ENCODE measurements around the gene CREBL2. TPM values are rescaled to one million over a fixed set of nuclear protein-coding genes. Genes with fewer than 3 reads are reported as not detected.

CREBL2 gene
- total RNA-seq, 1 donor from 2014 or later, result 19.4 TPM

DNA sequence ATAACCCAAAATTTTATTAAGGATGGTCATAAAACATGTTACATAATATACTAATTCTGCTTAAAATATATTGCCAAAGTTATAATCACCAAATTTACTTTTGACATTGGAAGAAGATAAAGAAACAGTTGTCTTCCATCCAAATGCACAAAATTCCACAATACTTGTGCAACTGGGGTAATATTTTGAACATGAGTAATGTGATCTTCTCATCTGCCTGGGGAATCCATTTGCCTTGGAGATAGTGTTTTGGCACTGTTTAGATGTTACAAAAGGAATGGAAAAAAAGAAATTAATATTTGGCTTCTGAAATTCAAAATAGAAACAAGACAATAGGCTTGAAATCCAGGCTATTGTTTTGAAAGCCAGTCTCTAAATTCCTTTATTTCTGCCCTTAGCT, 75.2 kb downstream of the CREBL2 start:
- Histone ChIP-seq H3K9me3 (no peaks in the 10 kb centered on the region), H3K4me3 (no peak overlapping the region), H3K27me3 (no peaks in the 10 kb centered on the region), H3K27ac (no peak overlapping the region), H3K36me3 (no peaks in the 10 kb centered on the region), H3K4me1 (no peaks in the 10 kb centered on the region)
- TF ChIP-seq, protein P1, sequence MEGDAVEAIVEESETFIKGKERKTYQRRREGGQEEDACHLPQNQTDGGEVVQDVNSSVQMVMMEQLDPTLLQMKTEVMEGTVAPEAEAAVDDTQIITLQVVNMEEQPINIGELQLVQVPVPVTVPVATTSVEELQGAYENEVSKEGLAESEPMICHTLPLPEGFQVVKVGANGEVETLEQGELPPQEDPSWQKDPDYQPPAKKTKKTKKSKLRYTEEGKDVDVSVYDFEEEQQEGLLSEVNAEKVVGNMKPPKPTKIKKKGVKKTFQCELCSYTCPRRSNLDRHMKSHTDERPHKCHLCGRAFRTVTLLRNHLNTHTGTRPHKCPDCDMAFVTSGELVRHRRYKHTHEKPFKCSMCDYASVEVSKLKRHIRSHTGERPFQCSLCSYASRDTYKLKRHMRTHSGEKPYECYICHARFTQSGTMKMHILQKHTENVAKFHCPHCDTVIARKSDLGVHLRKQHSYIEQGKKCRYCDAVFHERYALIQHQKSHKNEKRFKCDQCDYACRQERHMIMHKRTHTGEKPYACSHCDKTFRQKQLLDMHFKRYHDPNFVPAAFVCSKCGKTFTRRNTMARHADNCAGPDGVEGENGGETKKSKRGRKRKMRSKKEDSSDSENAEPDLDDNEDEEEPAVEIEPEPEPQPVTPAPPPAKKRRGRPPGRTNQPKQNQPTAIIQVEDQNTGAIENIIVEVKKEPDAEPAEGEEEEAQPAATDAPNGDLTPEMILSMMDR (IDR thresholded peaks at IDR 0.05), result no peak
- DNase-seq (ENCODE audit: low spot score in 2 of 2), result no peak
- intact Hi-C loops (cut with DNase I), result no loop called here

DNA sequence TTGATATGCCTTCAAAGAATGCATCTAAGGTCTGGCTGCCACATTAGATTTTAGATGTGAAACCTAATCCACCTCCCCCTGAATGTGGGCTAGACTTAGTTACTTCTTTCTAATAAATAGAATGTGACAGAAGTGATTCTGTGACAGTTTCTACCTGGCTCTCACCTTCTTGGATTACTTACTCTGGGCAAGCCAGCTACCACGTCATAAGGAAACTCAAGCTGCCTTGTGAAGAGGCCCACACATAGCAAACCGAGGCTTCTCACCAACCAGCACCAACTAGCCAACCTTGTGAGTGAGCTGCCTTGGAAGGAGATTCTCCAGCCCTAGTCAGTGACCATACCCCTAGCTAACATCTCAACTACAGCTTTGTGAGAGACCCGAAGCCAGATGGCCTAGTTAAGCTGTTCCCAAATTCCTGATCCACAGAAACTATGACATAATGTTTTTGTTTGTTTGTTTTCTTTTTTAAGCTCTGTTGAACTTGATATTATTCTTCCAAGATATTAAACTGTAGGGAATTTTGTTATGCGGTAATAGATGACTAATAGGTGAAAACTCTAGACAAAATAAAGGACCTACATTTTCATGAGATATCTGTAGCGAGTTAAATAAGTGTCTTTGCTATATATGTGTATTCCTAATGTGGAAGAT, 78.1 kb downstream of the CREBL2 start:
- TF ChIP-seq, protein P1 (IDR thresholded peaks at IDR 0.05), result no peak
- H3K9me3 ChIP-seq, result no peaks in the 10 kb centered on the region
- no peaks in the 10 kb centered on the region for H3K36me3 ChIP-seq
- H3K4me1 ChIP-seq, result no peaks in the 10 kb centered on the region
- H3K27me3 ChIP-seq, result no peaks in the 10 kb centered on the region
- intact Hi-C loops (cut with DNase I), result loop anchor here (10.0 kb wide), 1 partner anchor 245 kb away; no protein-coding TSS in a partner anchor
- no peak for DNase-seq (ENCODE audit: low spot score in 2 of 2)
- no peak overlapping the region for H3K4me3 ChIP-seq
- H3K27ac ChIP-seq, result no peak overlapping the region

DNA sequence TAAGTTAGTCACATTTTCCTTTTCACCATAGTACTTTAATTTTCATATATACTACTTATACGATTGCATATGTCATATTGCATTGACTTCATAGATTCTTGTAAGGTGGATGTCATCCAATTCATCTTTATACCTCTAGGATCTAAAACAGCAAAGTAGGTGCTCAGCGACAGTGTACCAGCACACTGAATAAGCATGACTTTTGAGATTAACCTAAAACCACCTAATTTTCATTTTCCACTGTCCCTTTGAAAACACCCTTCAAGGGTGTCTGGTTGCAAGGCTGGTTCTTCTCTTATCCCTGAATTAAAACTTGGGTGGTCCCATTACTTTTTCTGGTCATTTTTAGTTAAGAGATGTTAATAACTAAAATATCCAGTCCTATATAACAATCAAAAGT, 79.9 kb downstream of the CREBL2 start:
- Histone ChIP-seq H3K4me1 (no peaks in the 10 kb centered on the region), H3K27me3 (no peaks in the 10 kb centered on the region), H3K4me3 (no peak overlapping the region), H3K9me3 (no peaks in the 10 kb centered on the region), H3K27ac (no peak overlapping the region), H3K36me3 (no peaks in the 10 kb centered on the region)
- TF ChIP-seq, protein P1 (IDR thresholded peaks at IDR 0.05), result no peak
- no peak for DNase-seq (ENCODE audit: low spot score in 2 of 2)
- intact Hi-C loops (cut with DNase I), result loop anchor here (10.0 kb wide), 1 partner anchor 247 kb away; no protein-coding TSS in a partner anchor

DNA sequence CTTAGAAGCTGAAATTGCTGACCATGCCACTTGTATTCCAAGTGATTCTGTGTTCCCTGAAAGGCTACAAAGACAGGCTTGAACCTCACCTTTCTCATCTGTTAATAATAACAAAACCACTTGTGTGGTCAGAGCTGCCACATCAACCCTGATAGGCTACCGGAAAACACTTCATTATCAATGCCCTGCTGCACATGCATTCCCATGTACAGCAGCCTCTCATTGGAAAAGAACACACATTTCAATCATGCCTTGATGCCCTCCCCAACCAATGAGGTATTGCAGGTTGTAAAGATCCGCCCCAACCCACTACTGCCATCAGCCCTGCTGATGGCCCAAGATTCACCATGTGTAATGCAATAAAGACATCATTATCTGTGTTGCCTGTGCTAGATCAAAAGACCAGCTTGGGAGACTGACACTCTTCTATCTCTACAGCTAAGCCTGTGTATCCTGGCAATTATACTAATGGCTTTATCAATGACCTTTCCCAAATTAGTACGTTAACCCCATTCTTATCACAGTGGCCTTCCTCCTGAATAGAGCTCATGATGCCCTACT, 81.5 kb downstream of the CREBL2 start:
- Histone ChIP-seq H3K4me1 (no peaks in the 10 kb centered on the region), H3K27ac (no peak overlapping the region), H3K27me3 (no peaks in the 10 kb centered on the region), H3K9me3 (no peaks in the 10 kb centered on the region), H3K4me3 (no peak overlapping the region), H3K36me3 (no peaks in the 10 kb centered on the region)
- intact Hi-C loops (cut with DNase I), result loop anchor here (10.0 kb wide), 1 partner anchor 248 kb away; no protein-coding TSS in a partner anchor
- TF ChIP-seq, protein P1 (IDR thresholded peaks at IDR 0.05), result no peak
- no peak for DNase-seq (ENCODE audit: low spot score in 2 of 2)

Other genes with a start within 250 kb of the CREBL2 start
- 54.8 TPM for gene DUSP16, start 49.0 kb upstream of the CREBL2 start, total RNA-seq
- not detected for gene GPR19, start 84.3 kb downstream of the CREBL2 start, total RNA-seq
- gene CDKN1B, start 105.5 kb downstream of the CREBL2 start, total RNA-seq, result 65.1 TPM
- gene APOLD1, start 173.8 kb downstream of the CREBL2 start, total RNA-seq, result 189 TPM
- gene DDX47, start 201.5 kb downstream of the CREBL2 start, total RNA-seq, result 36.4 TPM